IMR-90 (cell line): ENCODE measurements around the gene KCNS1. TPM values are rescaled to one million over a fixed set of nuclear protein-coding genes. Genes with fewer than 3 reads are reported as not detected.

Experiments used
- ATAC-seq: fragments of 200-7000 bp; cut with Tn5 transposase; 2 replicates; pipeline ENCODE4 v1.9.1; 2020; ENCODE audit warnings: low read depth, mild to moderate bottlenecking, moderate library complexity
- BruUV-seq: library from RNA; stranded (reverse); fragments of 400-500 nt; replicated peaks from 2 replicates; lab custom pipeline; 2021; lab: Mats Ljungman, UMichigan
- CTCF ChIA-PET: fragments of 300-600 bp; formaldehyde crosslinking; extraction: SDS; loops from one replicate; lab custom pipeline; 2021; ENCODE audit warnings: antibody characterized with exemption; lab: Yijun Ruan, JAX
- POLR2A ChIA-PET: fragments of 300-600 bp; sonication (Branson Sonifier 250); formaldehyde crosslinking; loops from one replicate; lab custom pipeline; 2022; ENCODE audit warnings: antibody characterized with exemption; ENCODE audit not compliant: unreplicated experiment; lab: Charles Lee
- DNase-seq: peaks from one replicate; pipeline ENCODE4 v3.0.0; 2013
- H2AFZ ChIP-seq: replicated peaks from 2 replicates; pipeline ENCODE3; 2013; ENCODE audit warnings: low read length, mild to moderate bottlenecking; ENCODE audit not compliant: poor library complexity
- H2AK5ac ChIP-seq: 2 replicates; pipeline ENCODE4 v1.6.1; 2013; ENCODE audit warnings: low read depth, low read length, inconsistent platforms
- H2AK9ac ChIP-seq: replicated peaks from 2 replicates; pipeline ENCODE3; 2013; ENCODE audit warnings: mild to moderate bottlenecking, low read depth, low read length, moderate library complexity; ENCODE audit not compliant: poor library complexity
- H2BK120ac ChIP-seq: 2 replicates; pipeline ENCODE4 v1.6.1; 2013; ENCODE audit warnings: low read depth, low read length, inconsistent platforms
- H2BK15ac ChIP-seq: 3 replicates; pipeline ENCODE4 v1.6.1; 2013; ENCODE audit warnings: low read depth, low read length, inconsistent platforms
- H2BK20ac ChIP-seq: 2 replicates; pipeline ENCODE4 v1.6.1; 2013; ENCODE audit warnings: low read depth, mild to moderate bottlenecking, inconsistent platforms, low read length, moderate library complexity
- H2BK5ac ChIP-seq: 2 replicates; pipeline ENCODE4 v1.6.1; 2013; ENCODE audit warnings: mild to moderate bottlenecking, low read depth, low read length, inconsistent platforms; ENCODE audit not compliant: poor library complexity, severe bottlenecking
- H3K14ac ChIP-seq: replicated peaks from 2 replicates; pipeline ENCODE4 v1.6.1; 2013; ENCODE audit warnings: low read depth, low read length, inconsistent platforms
- H3K18ac ChIP-seq: 2 replicates; pipeline ENCODE4 v1.6.1; 2013; ENCODE audit warnings: low read depth, low read length, control low read depth
- H3K23ac ChIP-seq: 2 replicates; pipeline ENCODE4 v1.6.1; 2013; ENCODE audit warnings: low read depth, low read length, inconsistent platforms
- H3K27ac ChIP-seq: 2 replicates; pipeline ENCODE4 v1.5.1; 2013; ENCODE audit warnings: mild to moderate bottlenecking, control low read depth, low read length; ENCODE audit not compliant: insufficient read depth
- H3K27me3 ChIP-seq: 2 replicates; pipeline ENCODE4 v1.6.1; 2013; ENCODE audit warnings: low read length; ENCODE audit not compliant: control insufficient read depth, insufficient read depth
- H3K36me3 ChIP-seq: 2 replicates; pipeline ENCODE4 v1.6.1; 2013; ENCODE audit warnings: low read length, mixed read lengths; ENCODE audit not compliant: control insufficient read depth, insufficient read depth
- H3K4ac ChIP-seq: 2 replicates; pipeline ENCODE4 v1.6.1; 2013; ENCODE audit warnings: low read depth, low read length, inconsistent platforms
- H3K4me1 ChIP-seq: 2 replicates; pipeline ENCODE4 v1.6.1; 2013; ENCODE audit warnings: low read length, mixed read lengths; ENCODE audit not compliant: control insufficient read depth, insufficient read depth
- H3K4me2 ChIP-seq: 2 replicates; pipeline ENCODE4 v1.6.1; 2013; ENCODE audit warnings: low read depth, mild to moderate bottlenecking, control low read depth, low read length, moderate library complexity
- H3K4me3 ChIP-seq: 2 replicates; pipeline ENCODE4 v1.5.1; 2013; ENCODE audit warnings: low read depth, mild to moderate bottlenecking, control low read depth, low read length, moderate library complexity; ENCODE audit not compliant: insufficient read depth
- H3K56ac ChIP-seq: 2 replicates; pipeline ENCODE4 v1.6.1; 2013; ENCODE audit warnings: low read length, inconsistent platforms; ENCODE audit not compliant: insufficient read depth; ENCODE audit errors: extremely low read depth
- H3K79me1 ChIP-seq, 2 experiments: 2 replicates each; pipeline ENCODE4 v1.6.1; 2013; ENCODE audit warnings: low read length in 2 of 2, inconsistent platforms in 1 of 2, low read depth in 1 of 2
- H3K9ac ChIP-seq: 2 replicates; pipeline ENCODE4 v1.6.1; 2013; ENCODE audit warnings: low read depth, low read length, control low read depth
- H3K9me1 ChIP-seq: 2 replicates; pipeline ENCODE4 v1.6.1; 2013; ENCODE audit warnings: low read length, inconsistent platforms; ENCODE audit not compliant: insufficient read depth
- H3K9me3 ChIP-seq: 2 replicates; pipeline ENCODE4 v1.6.1; 2013; ENCODE audit warnings: low read length; ENCODE audit not compliant: control insufficient read depth, insufficient read depth
- H4K20me1 ChIP-seq: 2 replicates; pipeline ENCODE4 v1.6.1; 2013; ENCODE audit warnings: low read length, inconsistent platforms; ENCODE audit not compliant: insufficient read depth
- H4K5ac ChIP-seq: 2 replicates; pipeline ENCODE4 v1.6.1; 2013; ENCODE audit warnings: mild to moderate bottlenecking, low read depth, low read length, control low read depth
- H4K8ac ChIP-seq, 2 experiments: 2 replicates each; pipeline ENCODE4 v1.6.1; 2013; ENCODE audit warnings: low read depth in 2 of 2, low read length in 2 of 2, control low read depth in 1 of 2, inconsistent platforms in 1 of 2
- H4K91ac ChIP-seq: 2 replicates; pipeline ENCODE4 v1.6.1; 2013; ENCODE audit warnings: low read depth, low read length, inconsistent platforms; ENCODE audit not compliant: insufficient read depth
- CHD1 ChIP-seq: IDR thresholded peaks from 2 replicates; pipeline ENCODE4 v1.6.1; 2012; ENCODE audit warnings: low read depth, low read length, improper control_type of control experiment
- WGBS, 2 experiments: methylation state at CpG; one replicate each; pipeline versions ENCODE4 v1.1.5 to v1.1.7; 2013; ENCODE audit warnings: missing lambda C conversion rate in 2 of 2; ENCODE audit not compliant: insufficient read length in 1 of 2; ENCODE audit errors: extremely low coverage in 2 of 2; 5-methylcytosine and 5-hydroxymethylcytosine counted together
- dilution Hi-C: fragments of 300-500 bp; cut with HindIII; formaldehyde crosslinking; loops from one replicate; pipeline ENCODE4 v1.14.3; 2018; ENCODE audit warnings: low sequenced_read_pairs; ENCODE audit not compliant: unreplicated experiment
- in situ Hi-C: fragments of 300-500 bp; cut with MboI; formaldehyde crosslinking; loops from 3 replicates; pipeline ENCODE4 v1.14.3; 2019; ENCODE audit warnings: low sequenced_read_pairs, inconsistent platforms, mixed read lengths
- intact Hi-C: fragments of 100-400 bp; cut with micrococcal nuclease; formaldehyde crosslinking; loops from 2 replicates; pipeline ENCODE4 v1.10.0; 2022
- polyA plus RNA-seq, 3 experiments: library from polyadenylated mRNA; depleted of rRNA; stranded (reverse); fragments of >200 nt; gene quantifications; 2 replicates each; pipeline ENCODE4 v1.2.3, GENCODE V29; 2012; ENCODE audit warnings: low replicate concordance in 1 of 3
- total RNA-seq: library from RNA; depleted of rRNA; stranded (reverse); fragments of >200 nt; gene quantifications from 2 replicates; pipeline ENCODE4 v1.2.3, GENCODE V29; 2012
- TF ChIP-seq, protein P1 (sequence below): fragments of 150-350 bp; IDR thresholded peaks from 2 replicates; pipeline ENCODE4 v1.6.1; 2016; ENCODE audit warnings: low read depth, mild to moderate bottlenecking, low read length, moderate library complexity, borderline replicate concordance
- TF ChIP-seq, protein P2 (sequence below): fragments of 150-350 bp; IDR thresholded peaks from 2 replicates; pipeline ENCODE4 v1.6.1; 2017; ENCODE audit warnings: mild to moderate bottlenecking, antibody characterized with exemption, low read length, low read depth

KCNS1 gene
- total and polyA plus RNA-seq, 2 of the 4 experiments (the other 2 are of a cell fraction), result 0.54 to 0.62 TPM

DNA sequence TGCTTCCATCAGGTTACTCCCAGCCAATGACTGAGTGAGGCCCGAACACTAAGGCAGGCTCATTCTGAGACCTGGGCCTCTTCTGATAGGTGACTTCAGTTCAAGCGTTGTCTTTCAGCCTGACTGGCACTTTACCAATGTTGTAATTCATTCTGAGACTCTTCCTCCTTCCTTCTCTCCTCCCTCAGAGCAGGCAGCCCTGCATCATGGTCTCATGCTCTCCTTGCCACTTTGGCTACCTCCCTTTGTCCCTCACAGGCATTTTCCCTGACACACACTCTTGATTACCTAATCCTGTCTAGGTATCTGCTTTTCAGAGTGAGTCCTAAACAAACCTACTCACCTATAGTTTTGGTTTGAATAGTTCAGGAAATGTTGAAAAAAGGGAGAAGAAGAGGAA lies 36.0 kb upstream of the KCNS1 start:
- no peak for DNase-seq
- Histone ChIP-seq H2BK120ac (no peak overlapping the region), H3K79me1 (no peaks in the 10 kb centered on the region), H2BK20ac (no peak overlapping the region), H3K23ac (no peak overlapping the region), H2AK9ac (no peak overlapping the region), H3K4me2 (no peak overlapping the region), H4K91ac (no peak overlapping the region), H4K20me1 (no peaks in the 10 kb centered on the region), H2BK15ac (no peak overlapping the region), H3K36me3 (no peaks in the 10 kb centered on the region), H3K9ac (no peak overlapping the region), H3K27me3 (peaks cover 3% of the 10 kb centered on the region), H3K4ac (no peak overlapping the region), H3K4me1 (no peaks in the 10 kb centered on the region), H2AFZ (no peak overlapping the region), H3K4me3 (no peak overlapping the region), H3K9me3 (no peaks in the 10 kb centered on the region), H4K5ac (no peak overlapping the region), H3K18ac (no peak overlapping the region), H3K56ac (no peak overlapping the region), H2AK5ac (no peak overlapping the region), H3K14ac (no peak overlapping the region), H3K9me1 (no peaks in the 10 kb centered on the region), H4K8ac (no peak overlapping the region), H3K27ac (no peak overlapping the region), H2BK5ac (no peak overlapping the region)
- ChIA-PET POLR2A (no interaction called here), CTCF (no interaction called here)
- ATAC-seq, result no peak
- no TSS peak for BruUV-seq
- WGBS, 2 experiments, result 40% methylated on average over 1 of the region's 2 CpGs; no CpG with 5 or more reads in 1 of the 2 experiments
- intact Hi-C loops, result no loop called here
- TF ChIP-seq, protein P1, sequence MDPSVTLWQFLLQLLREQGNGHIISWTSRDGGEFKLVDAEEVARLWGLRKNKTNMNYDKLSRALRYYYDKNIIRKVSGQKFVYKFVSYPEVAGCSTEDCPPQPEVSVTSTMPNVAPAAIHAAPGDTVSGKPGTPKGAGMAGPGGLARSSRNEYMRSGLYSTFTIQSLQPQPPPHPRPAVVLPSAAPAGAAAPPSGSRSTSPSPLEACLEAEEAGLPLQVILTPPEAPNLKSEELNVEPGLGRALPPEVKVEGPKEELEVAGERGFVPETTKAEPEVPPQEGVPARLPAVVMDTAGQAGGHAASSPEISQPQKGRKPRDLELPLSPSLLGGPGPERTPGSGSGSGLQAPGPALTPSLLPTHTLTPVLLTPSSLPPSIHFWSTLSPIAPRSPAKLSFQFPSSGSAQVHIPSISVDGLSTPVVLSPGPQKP, result no peak
- TF ChIP-seq, protein P2, sequence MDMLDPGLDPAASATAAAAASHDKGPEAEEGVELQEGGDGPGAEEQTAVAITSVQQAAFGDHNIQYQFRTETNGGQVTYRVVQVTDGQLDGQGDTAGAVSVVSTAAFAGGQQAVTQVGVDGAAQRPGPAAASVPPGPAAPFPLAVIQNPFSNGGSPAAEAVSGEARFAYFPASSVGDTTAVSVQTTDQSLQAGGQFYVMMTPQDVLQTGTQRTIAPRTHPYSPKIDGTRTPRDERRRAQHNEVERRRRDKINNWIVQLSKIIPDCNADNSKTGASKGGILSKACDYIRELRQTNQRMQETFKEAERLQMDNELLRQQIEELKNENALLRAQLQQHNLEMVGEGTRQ, result no peak
- TF ChIP-seq CHD1, result no peak
- in situ Hi-C loops, result no loop called here
- dilution Hi-C loops, result no loop called here
